ENCODE data around the gene MTHFR.
A peak's percentile ranks its signal among the peaks of the same experiment; 100 is the strongest.

Gene MTHFR

DNA sequence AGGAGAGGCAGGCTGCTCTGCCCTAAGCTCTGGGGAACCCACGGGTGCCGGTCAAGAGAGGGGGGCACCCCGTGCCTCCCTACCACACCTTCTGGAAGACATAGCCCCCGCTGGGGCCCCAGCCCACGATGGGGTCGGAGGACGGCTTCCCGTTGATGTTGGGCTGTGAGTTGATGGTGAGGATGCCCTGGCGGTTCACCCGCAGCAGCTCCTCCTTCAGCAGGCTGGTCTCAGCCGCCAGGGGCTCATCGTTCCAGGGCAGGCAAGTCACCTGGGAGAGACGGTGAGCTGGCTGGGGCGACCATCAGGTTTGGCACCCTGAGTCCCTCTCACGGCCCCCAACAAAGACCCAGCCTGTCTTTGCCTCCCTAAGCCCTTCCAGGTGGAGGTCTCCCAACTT, 11.9 kb downstream of the MTHFR start:
- H3K36me3 ChIP-seq = peaks cover 31 to 63% (median 36%) of the 10 kb centered on the region in 3 donors
- TF ChIP-seq, protein P1, sequence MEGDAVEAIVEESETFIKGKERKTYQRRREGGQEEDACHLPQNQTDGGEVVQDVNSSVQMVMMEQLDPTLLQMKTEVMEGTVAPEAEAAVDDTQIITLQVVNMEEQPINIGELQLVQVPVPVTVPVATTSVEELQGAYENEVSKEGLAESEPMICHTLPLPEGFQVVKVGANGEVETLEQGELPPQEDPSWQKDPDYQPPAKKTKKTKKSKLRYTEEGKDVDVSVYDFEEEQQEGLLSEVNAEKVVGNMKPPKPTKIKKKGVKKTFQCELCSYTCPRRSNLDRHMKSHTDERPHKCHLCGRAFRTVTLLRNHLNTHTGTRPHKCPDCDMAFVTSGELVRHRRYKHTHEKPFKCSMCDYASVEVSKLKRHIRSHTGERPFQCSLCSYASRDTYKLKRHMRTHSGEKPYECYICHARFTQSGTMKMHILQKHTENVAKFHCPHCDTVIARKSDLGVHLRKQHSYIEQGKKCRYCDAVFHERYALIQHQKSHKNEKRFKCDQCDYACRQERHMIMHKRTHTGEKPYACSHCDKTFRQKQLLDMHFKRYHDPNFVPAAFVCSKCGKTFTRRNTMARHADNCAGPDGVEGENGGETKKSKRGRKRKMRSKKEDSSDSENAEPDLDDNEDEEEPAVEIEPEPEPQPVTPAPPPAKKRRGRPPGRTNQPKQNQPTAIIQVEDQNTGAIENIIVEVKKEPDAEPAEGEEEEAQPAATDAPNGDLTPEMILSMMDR (IDR thresholded peaks at IDR 0.05) = no peak
- H3K27me3 ChIP-seq = no peaks in the 10 kb centered on the region
- DNase-seq = no peak
- peak overlapping the region in 1 of 2 donors; percentile 18 for H3K27ac ChIP-seq
- H3K4me1 ChIP-seq = peaks cover 6 to 59% (median 34%) of the 10 kb centered on the region in 4 donors
- H3K4me3 ChIP-seq = no peak overlapping the region
- H3K9me3 ChIP-seq = no peaks in the 10 kb centered on the region
- intact Hi-C loops (cut with DNase I; ENCODE audit: low total_unique reads) = no loop called here

DNA sequence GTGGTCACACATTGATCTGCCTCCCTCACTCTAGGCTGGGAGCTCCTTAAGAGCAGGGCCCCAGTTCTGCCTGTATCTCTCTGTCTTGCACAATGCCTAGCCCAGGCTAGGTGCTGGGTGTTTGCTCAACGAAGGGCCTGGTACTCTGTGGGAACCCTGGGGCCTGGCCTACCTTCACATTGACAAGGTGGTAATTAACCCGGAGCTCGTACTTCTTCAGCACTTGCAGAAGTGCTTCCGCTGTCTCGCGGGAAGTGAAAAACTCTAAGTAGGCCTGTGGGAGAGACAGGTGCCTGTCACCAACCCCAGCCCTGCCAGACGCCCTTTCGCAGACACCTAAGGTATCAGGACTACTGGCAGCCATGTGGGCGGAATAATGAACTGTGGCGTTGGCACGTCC, 13.7 kb downstream of the MTHFR start:
- TF ChIP-seq, protein P1 (IDR thresholded peaks at IDR 0.05) = no peak
- Histone ChIP-seq H3K4me3 (no peak overlapping the region), H3K27ac (peak overlapping the region; percentile 86 to 91), H3K36me3 (peaks cover 31 to 58% (median 36%) of the 10 kb centered on the region in 3 donors), H3K9me3 (no peaks in the 10 kb centered on the region), H3K4me1 (peaks cover 12 to 61% (median 48%) of the 10 kb centered on the region in 4 donors), H3K27me3 (no peaks in the 10 kb centered on the region)
- no peak for DNase-seq
- intact Hi-C loops (cut with DNase I; ENCODE audit: low total_unique reads) = no loop called here

DNA sequence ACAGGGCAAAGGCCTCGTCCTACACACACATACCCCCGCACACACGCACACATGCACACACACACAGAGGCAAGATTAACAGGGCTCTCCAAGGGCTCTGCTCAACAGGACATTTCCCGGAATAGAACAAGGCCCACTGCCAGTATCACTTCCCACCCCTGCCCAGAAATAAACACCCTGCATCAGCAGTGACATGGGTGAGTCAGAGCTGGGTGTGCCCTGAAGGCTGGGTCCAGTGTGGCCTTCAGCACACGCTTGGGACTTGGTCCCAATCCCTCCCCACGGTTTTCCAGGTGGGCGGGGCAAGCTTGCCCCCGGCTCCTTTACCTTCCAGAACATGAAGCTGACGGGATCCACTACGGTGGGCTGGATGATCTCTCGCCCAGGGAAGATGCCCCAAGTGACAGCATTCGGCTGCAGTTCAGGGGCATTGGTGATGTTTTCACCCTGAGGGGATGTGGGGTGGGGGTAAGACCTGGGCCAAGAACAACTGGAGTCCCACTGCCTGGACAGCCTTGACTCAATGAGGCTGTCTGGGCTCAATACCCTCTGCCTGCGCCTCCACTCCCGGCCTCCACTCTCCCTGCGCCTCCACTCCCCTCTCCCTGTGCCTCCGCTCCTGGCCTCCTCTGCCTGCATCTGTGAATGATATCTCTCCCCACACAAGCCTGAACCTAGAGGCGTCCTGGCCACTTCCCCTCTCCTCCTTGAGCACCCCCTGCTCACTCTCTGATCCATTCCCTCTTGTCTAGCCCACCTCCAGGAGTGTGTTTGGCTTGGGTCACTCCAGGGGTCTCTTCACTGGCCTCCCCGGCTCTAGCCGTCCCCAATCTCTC, 14.7 kb downstream of the MTHFR start:
- TF ChIP-seq, protein P1 (IDR thresholded peaks at IDR 0.05) = no peak
- H3K4me1 ChIP-seq = peaks cover 12 to 59% (median 49%) of the 10 kb centered on the region in 4 donors
- H3K27me3 ChIP-seq = no peaks in the 10 kb centered on the region
- H3K27ac ChIP-seq = peak overlapping the region; percentile 86 to 91
- H3K36me3 ChIP-seq = peaks cover 31 to 52% (median 32%) of the 10 kb centered on the region in 3 donors
- no peaks in the 10 kb centered on the region for H3K9me3 ChIP-seq
- intact Hi-C loops (cut with DNase I; ENCODE audit: low total_unique reads) = no loop called here
- peak; percentile 97 to 98 for DNase-seq
- peak overlapping the region in 1 of 2 donors; percentile 8 for H3K4me3 ChIP-seq

DNA sequence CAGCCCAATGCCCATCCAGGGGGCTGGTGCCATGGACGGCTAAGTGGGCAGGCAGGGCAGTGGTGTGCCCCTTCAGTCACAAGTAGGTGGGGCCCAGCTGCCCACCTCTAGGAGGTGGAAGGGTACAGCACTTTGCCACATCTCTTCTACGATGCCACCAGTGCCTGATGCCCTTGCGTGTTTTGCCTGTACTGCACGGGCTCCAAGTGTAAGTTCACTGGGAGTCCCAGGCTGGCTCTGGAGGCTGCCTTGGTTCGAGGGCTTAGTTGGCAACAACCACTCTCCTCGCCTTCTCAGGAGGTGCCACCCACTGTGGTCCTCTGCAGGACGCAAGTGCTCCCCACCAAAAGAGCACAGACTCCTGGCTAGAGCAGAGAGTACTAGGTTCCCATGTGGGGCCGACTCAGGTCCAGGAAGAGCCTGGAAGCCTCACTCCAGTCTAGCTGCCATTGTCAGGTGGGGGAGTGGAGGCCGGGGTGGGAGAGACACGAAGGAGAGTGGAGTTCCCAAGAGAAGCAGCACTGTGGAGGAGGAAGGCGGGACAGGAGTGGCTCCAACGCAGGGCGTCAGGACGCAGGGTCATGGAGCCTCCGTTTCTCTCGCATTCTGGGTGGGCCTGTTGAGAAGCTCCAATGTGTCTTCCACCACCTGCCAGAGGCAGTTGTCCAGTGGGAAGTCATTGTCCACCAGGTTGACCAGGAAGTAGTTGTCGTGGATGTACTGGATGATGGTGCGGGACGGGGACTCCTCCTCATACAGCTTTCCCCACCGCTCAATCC, 15.5 kb downstream of the MTHFR start:
- Histone ChIP-seq H3K27ac (peak overlapping the region; percentile 86 to 91), H3K4me3 (no peak overlapping the region), H3K27me3 (no peaks in the 10 kb centered on the region), H3K9me3 (no peaks in the 10 kb centered on the region), H3K4me1 (peaks cover 12 to 61% (median 53%) of the 10 kb centered on the region in 4 donors), H3K36me3 (peaks cover 23 to 44% (median 24%) of the 10 kb centered on the region in 3 donors)
- intact Hi-C loops (cut with DNase I; ENCODE audit: low total_unique reads) = no loop called here
- no peak for DNase-seq
- TF ChIP-seq, protein P1 (IDR thresholded peaks at IDR 0.05) = no peak

DNA sequence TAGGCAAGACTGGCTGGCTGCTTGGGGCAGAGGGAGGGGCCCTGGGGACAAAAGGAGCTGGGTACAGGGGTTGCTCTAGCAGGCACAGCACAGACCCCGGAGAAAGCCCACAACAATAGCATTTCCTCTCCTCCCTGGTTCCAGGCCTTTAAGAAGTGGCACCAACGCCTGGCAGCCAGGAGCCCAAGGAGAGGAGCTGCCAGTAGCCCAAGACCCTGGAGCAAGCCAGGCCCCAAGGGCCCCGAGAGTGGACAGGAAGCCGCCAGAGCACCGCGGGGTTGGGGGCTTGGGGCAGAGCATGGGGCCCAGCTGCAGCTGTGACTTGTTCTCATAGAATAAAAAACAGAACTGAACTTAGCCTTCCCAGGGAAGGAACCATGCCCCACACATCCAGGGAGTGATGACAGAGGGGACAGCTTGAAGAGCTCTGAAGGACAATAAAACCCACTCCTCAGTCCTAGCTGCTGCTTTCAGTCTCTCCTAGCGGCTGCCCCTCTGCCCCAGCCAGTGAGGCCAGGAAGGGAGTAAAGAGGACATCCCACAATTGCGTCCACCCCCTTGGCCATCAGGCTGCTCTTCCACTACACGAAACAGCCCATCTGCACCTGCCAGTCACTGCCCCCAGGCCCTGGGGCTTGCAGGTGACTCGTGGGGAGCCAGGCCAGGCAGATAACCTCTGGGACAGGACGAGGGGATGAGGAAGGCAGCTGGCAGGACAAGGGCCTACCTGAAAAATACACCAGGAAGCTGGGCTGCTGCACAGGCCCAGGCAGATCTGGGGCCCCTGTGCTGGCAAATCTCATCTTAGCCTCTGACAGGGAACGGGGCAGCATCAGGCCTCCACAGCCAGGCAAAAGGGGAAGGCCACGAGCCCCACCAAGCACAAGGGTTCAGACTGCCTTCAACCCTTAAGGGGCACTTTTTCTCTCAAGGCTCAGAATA, 16.4 kb downstream of the MTHFR start:
- intact Hi-C loops (cut with DNase I; ENCODE audit: low total_unique reads) = loop anchor here (5.0 kb wide), 1 partner anchor 118 kb away; no protein-coding TSS in a partner anchor
- Histone ChIP-seq H3K27ac (peak overlapping the region; percentile 86 to 91), H3K9me3 (no peaks in the 10 kb centered on the region), H3K4me3 (no peak overlapping the region), H3K27me3 (no peaks in the 10 kb centered on the region), H3K4me1 (peaks cover 12 to 70% (median 61%) of the 10 kb centered on the region in 4 donors), H3K36me3 (peaks cover 14 to 35% (median 15%) of the 10 kb centered on the region in 3 donors)
- TF ChIP-seq, protein P1 (IDR thresholded peaks at IDR 0.05) = no peak
- no peak for DNase-seq

Measured in tibial artery (tissue), 4 donors.